Measurements from ENCODE around the gene MOCS3. TPM values are rescaled to one million over a fixed set of nuclear protein-coding genes. Genes with fewer than 3 reads are reported as not detected.

Gene MOCS3
- total and polyA plus RNA-seq, 2 of the 13 experiments (the other 11 are each of a cell fraction or from before 2014, with no cell fraction given) = 3.7 to 8.4 TPM

DNA sequence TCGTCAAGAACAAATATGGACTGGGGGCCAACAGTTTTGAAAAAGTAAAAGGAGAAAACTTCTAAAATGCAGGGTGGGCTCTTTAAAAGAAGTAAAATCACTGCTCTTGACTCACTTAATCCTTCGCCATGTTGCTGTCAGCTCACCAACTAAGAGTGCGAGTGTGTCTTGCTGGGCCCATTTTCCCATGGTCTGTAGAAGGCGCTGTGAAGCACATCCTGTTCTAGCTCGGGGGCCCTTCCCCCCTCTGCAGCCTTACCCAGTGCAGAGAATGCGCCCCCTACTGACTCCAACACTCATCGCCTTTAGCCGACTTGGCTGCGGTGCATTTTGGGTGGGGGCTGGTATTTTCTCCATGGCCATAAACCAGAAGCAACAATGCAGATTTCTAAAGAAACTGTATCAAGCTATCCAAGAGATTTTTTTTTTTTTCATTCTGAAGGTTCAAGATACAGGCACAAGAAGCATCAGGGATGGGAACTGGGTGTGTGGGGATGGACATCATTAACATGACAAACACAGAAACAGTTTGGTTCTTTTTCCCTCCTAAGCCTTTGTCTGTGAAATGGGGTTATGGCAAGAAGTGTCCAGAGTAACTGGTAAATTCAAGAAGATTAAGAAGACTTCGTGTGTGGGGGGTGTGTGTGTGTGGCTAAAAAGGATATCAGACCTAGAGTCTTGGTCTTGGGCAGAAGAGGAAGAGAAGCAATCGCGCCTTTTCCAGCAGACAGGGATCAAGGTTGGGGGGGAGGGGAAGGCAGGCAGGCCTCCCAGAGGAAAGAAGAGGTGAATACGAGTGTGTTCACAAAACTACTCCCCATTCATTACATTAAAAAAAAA lies 29.1 kb upstream of the MOCS3 start (continued):
- no peak for TF ChIP-seq CREB3 (CRISPR knock-in tag; IDR thresholded peaks at IDR 0.05)
- TF ChIP-seq ZBTB38 (CRISPR knock-in tag; IDR thresholded peaks at IDR 0.05) = peak; percentile 89; the same call in 1 of the 2 replicates
- TF ChIP-seq KMT2B (CRISPR knock-in tag; IDR thresholded peaks at IDR 0.05) = peak; percentile 93
- peak; percentile 92 for TF ChIP-seq IKZF4 (CRISPR knock-in tag; IDR thresholded peaks at IDR 0.05; ENCODE audit: borderline replicate concordance, low read depth, not compliant biosample characterization)
- 0 out of 3 replicates have a peak, but pooled peaks have one; percentile 41 for TF ChIP-seq MXI1 (IDR thresholded peaks at IDR 0.05; ENCODE audit: borderline replicate concordance, low read depth, low read length)
- TF ChIP-seq ZBTB14 (CRISPR knock-in tag; IDR thresholded peaks at IDR 0.05) = no peak
- TF ChIP-seq PCBP2 (optimal IDR thresholded peaks at IDR 0.05; ENCODE audit: low read depth, low read length, poor library complexity, severe bottlenecking) = no peak
- 0 out of 2 replicates have a peak, but pooled peaks have one; percentile 49 for TF ChIP-seq MYNN (CRISPR knock-in tag; IDR thresholded peaks at IDR 0.05; ENCODE audit: low read depth)
- TF ChIP-seq, protein P1, sequence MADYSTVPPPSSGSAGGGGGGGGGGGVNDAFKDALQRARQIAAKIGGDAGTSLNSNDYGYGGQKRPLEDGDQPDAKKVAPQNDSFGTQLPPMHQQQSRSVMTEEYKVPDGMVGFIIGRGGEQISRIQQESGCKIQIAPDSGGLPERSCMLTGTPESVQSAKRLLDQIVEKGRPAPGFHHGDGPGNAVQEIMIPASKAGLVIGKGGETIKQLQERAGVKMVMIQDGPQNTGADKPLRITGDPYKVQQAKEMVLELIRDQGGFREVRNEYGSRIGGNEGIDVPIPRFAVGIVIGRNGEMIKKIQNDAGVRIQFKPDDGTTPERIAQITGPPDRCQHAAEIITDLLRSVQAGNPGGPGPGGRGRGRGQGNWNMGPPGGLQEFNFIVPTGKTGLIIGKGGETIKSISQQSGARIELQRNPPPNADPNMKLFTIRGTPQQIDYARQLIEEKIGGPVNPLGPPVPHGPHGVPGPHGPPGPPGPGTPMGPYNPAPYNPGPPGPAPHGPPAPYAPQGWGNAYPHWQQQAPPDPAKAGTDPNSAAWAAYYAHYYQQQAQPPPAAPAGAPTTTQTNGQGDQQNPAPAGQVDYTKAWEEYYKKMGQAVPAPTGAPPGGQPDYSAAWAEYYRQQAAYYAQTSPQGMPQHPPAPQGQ (CRISPR knock-in tag; IDR thresholded peaks at IDR 0.05; ENCODE audit: borderline replicate concordance) = 0 out of 2 replicates have a peak, but pooled peaks have one; percentile 87
- peak; percentile 98 for TF ChIP-seq ZNF414 (CRISPR knock-in tag; IDR thresholded peaks at IDR 0.05)
- TF ChIP-seq GLMP (CRISPR knock-in tag; IDR thresholded peaks at IDR 0.05; ENCODE audit: borderline replicate concordance) = no peak
- TF ChIP-seq E2F2 (CRISPR knock-in tag; IDR thresholded peaks at IDR 0.05; ENCODE audit: borderline replicate concordance) = no peak
- no peak for TF ChIP-seq ZNF713 (CRISPR knock-in tag; IDR thresholded peaks at IDR 0.05)
- TF ChIP-seq FOXO1 (CRISPR knock-in tag; IDR thresholded peaks at IDR 0.05) = peak; percentile 82
- TF ChIP-seq HCFC1 (IDR thresholded peaks at IDR 0.05; ENCODE audit: low read depth, low read length) = peak; percentile 58; the same call in 1 of the 2 replicates
- TF ChIP-seq CTCF (CRISPR knock-in tag; IDR thresholded peaks at IDR 0.05) = peak; percentile 99
- TF ChIP-seq KMT2A (CRISPR knock-in tag; IDR thresholded peaks at IDR 0.05) = peak; percentile 97
- TF ChIP-seq ZNF660 (CRISPR knock-in tag; IDR thresholded peaks at IDR 0.05; ENCODE audit: borderline replicate concordance, low read depth) = no peak
- 0 out of 2 replicates have a peak, but pooled peaks have one; percentile 64 for TF ChIP-seq SRY (CRISPR knock-in tag; IDR thresholded peaks at IDR 0.05)

Data from HepG2 (cell line).